HEK293T (cell line): ENCODE data around the gene PPFIBP2.

Experiments used
- ARNT ChIP-seq: fragments of 450-650 bp; IDR thresholded peaks from 2 replicates; pipeline ENCODE4 v1.6.1; 2017; ENCODE audit warnings: mild to moderate bottlenecking
- BHLHE40 ChIP-seq: fragments of 450-650 bp; IDR thresholded peaks from 2 replicates; pipeline ENCODE4 v1.6.1; 2016; ENCODE audit warnings: mild to moderate bottlenecking, moderate library complexity, borderline replicate concordance
- CTBP1 ChIP-seq: fragments of 450-650 bp; IDR thresholded peaks from 2 replicates; pipeline ENCODE4 v1.6.1; 2016; ENCODE audit warnings: borderline replicate concordance
- ELF4 ChIP-seq: fragments of 450-650 bp; IDR thresholded peaks from 2 replicates; pipeline ENCODE4 v1.6.1; 2017; ENCODE audit warnings: antibody characterized with exemption
- FOXK2 ChIP-seq: fragments of 450-650 bp; IDR thresholded peaks from 2 replicates; pipeline ENCODE4 v1.6.1; 2016; ENCODE audit warnings: mild to moderate bottlenecking
- FOXM1 ChIP-seq: fragments of 450-650 bp; IDR thresholded peaks from 2 replicates; pipeline ENCODE4 v1.6.1; 2017; ENCODE audit warnings: mild to moderate bottlenecking, borderline replicate concordance
- HDGF ChIP-seq: fragments of 450-650 bp; IDR thresholded peaks from 2 replicates; pipeline ENCODE4 v1.6.1; 2017; ENCODE audit warnings: antibody characterized with exemption, borderline replicate concordance
- LEF1 ChIP-seq: fragments of 450-650 bp; IDR thresholded peaks from 2 replicates; pipeline ENCODE4 v1.6.1; 2017; ENCODE audit warnings: mild to moderate bottlenecking, borderline replicate concordance
- NFRKB ChIP-seq: fragments of 450-650 bp; IDR thresholded peaks from 2 replicates; pipeline ENCODE4 v1.6.1; 2016; ENCODE audit warnings: mild to moderate bottlenecking, moderate library complexity
- SUZ12 ChIP-seq: fragments of 450-650 bp; IDR thresholded peaks from 2 replicates; pipeline ENCODE4 v1.6.1; 2016; ENCODE audit warnings: mild to moderate bottlenecking
- TARDBP ChIP-seq: fragments of 450-650 bp; IDR thresholded peaks from 2 replicates; pipeline ENCODE4 v1.6.1; 2016
- ZNF384 ChIP-seq: fragments of 450-650 bp; IDR thresholded peaks from 2 replicates; pipeline ENCODE4 v1.6.1; 2016
- TF ChIP-seq, protein P1 (sequence below): fragments of 450-650 bp; IDR thresholded peaks from 2 replicates; pipeline ENCODE4 v1.6.1; 2016

DNA sequence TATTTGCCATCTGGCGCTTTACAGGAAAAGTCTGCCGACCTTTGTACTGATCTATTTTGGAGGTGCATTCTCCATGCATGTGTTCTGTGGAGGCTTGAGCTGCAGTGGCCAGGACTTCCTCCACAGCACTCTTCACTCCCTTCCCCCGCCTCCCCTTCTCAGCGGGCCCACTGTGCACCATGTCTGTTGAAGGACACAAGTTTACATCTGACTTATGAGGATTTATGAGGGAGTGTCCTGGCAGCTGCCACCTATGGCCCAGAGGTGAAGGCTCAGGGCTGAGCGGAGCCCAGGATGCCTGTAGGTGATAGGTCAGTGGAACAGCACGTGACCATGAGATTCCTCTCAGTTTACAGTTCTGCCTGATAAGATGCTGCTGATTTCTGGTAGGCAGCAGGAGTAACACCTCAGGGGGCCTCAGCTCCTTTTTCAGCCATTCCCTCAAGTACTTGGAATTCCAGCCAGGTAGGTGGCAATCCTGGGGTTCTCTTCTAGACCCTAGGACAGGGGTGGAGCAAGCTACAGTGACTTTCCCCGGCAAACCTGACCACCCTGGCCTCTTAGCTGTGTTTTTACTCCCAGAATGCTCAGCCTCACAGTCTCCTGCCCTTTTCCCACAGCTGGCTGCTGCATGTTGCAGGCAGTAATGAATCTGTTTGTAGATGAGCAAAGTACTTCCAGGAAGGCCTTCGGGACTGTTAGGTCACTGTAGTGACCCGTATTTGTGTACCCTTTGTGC is 59.9 kb downstream of the PPFIBP2 start:
- TF ChIP-seq FOXK2 = no peak
- TF ChIP-seq SUZ12 = no peak
- TF ChIP-seq TARDBP = no peak
- no peak for TF ChIP-seq NFRKB
- no peak for TF ChIP-seq CTBP1
- TF ChIP-seq BHLHE40 = no peak
- no peak for TF ChIP-seq ARNT
- TF ChIP-seq FOXM1 = no peak
- TF ChIP-seq HDGF = no peak
- TF ChIP-seq LEF1 = no peak
- TF ChIP-seq, protein P1, sequence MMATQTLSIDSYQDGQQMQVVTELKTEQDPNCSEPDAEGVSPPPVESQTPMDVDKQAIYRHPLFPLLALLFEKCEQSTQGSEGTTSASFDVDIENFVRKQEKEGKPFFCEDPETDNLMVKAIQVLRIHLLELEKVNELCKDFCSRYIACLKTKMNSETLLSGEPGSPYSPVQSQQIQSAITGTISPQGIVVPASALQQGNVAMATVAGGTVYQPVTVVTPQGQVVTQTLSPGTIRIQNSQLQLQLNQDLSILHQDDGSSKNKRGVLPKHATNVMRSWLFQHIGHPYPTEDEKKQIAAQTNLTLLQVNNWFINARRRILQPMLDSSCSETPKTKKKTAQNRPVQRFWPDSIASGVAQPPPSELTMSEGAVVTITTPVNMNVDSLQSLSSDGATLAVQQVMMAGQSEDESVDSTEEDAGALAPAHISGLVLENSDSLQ = peak; percentile 28; the same call in 1 of the 2 replicates
- no peak for TF ChIP-seq ZNF384
- TF ChIP-seq ELF4 = no peak
